ENCODE data around the gene CPA4.

DNA sequence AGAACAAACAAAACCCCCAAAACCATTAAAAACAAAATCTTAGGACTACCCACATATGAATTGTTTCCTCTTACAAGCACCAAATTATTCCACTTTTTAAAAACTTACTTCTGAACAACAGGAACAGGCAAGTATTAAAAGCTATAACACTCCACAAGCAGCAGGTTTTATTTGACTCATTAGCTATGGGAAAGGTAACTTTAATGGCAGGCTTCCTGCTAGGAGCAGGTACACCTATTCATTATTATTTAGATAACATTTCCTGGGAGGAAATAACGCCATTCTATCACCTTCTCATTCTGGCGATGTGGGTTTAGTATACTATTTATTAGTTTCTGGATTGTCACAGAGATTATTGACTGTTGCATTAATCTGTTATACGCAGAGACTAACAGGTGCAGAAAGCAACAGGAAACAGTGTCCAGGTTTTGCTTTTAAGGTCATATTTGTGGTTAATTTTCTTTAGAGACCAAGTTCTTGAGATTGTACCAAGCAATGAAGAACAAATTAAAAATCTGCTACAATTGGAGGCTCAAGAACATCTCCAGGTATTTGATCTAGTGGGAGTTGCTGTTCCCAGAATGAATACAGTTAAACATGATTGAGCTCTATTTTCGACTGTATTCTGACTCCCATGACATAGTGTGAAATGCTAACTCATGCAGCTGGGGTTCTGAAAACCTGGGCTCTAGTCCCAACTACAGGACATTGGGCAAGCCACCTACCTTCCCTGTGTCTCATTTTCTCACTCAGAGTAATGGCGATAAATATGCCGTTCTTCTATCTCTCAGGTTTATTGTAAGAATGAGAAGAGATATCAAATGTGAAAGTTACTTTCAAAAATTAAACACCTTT lies 24.3 kb upstream of the CPA4 start:
- TF ChIP-seq, protein P1, sequence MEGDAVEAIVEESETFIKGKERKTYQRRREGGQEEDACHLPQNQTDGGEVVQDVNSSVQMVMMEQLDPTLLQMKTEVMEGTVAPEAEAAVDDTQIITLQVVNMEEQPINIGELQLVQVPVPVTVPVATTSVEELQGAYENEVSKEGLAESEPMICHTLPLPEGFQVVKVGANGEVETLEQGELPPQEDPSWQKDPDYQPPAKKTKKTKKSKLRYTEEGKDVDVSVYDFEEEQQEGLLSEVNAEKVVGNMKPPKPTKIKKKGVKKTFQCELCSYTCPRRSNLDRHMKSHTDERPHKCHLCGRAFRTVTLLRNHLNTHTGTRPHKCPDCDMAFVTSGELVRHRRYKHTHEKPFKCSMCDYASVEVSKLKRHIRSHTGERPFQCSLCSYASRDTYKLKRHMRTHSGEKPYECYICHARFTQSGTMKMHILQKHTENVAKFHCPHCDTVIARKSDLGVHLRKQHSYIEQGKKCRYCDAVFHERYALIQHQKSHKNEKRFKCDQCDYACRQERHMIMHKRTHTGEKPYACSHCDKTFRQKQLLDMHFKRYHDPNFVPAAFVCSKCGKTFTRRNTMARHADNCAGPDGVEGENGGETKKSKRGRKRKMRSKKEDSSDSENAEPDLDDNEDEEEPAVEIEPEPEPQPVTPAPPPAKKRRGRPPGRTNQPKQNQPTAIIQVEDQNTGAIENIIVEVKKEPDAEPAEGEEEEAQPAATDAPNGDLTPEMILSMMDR (IDR thresholded peaks at IDR 0.05; ENCODE audit: low read depth, low read length, poor library complexity, severe bottlenecking): no peak
- TF ChIP-seq EZH2phosphoT487 (IDR thresholded peaks at IDR 0.05; ENCODE audit: borderline replicate concordance, low read length): no peak
